H1 (cell line): ENCODE data around the gene S100A16. TPM values are rescaled to one million over a fixed set of nuclear protein-coding genes. Genes with fewer than 3 reads are reported as not detected.

Experiments used
- CTCF ChIA-PET: fragments of 300-600 bp; sonication (Branson Sonifier 250); formaldehyde crosslinking; loops from one replicate; lab custom pipeline; 2021; ENCODE audit not compliant: partially characterized antibody; lab: Charles Lee
- POLR2A ChIA-PET: fragments of 300-600 bp; sonication (Branson Sonifier 250); formaldehyde crosslinking; loops from one replicate; lab custom pipeline; 2021; ENCODE audit warnings: inconsistent platforms; ENCODE audit not compliant: partially characterized antibody; lab: Charles Lee
- DNase-seq, 2 experiments: peaks; one replicate each; pipeline versions ENCODE4 v3.0.0 to v3.0.0-alpha.2; 2010 to 2022; ENCODE audit warnings: low spot score in 2 of 2, low read depth in 1 of 2, mixed read lengths in 1 of 2
- FAIRE-seq: peaks from 2 replicates; lab custom pipeline; 2011; peaks lifted over from hg19 to GRCh38; lab: Jason Lieb, UNC
- H2AFZ ChIP-seq: 2 replicates; pipeline ENCODE4 v1.8.1; 2012; ENCODE audit warnings: low read length, inconsistent platforms
- H2AK5ac ChIP-seq: 2 replicates; pipeline ENCODE4 v1.6.1; 2013; ENCODE audit warnings: low read depth, low read length
- H2BK120ac ChIP-seq: replicated peaks from 2 replicates; pipeline ENCODE3; 2013; ENCODE audit warnings: low read depth, low read length, inconsistent platforms
- H2BK12ac ChIP-seq: 2 replicates; pipeline ENCODE4 v1.6.1; 2013; ENCODE audit warnings: low read depth, low read length
- H2BK15ac ChIP-seq: 2 replicates; pipeline ENCODE4 v1.6.1; 2013; ENCODE audit warnings: low read length
- H2BK20ac ChIP-seq: 2 replicates; pipeline ENCODE4 v1.6.1; 2013; ENCODE audit warnings: low read length
- H2BK5ac ChIP-seq: 2 replicates; pipeline ENCODE4 v1.6.1; 2013; ENCODE audit warnings: low read depth, low read length
- H3K14ac ChIP-seq: 2 replicates; pipeline ENCODE4 v1.6.1; 2013; ENCODE audit warnings: inconsistent platforms; ENCODE audit not compliant: insufficient read length
- H3K18ac ChIP-seq: 2 replicates; pipeline ENCODE4 v1.6.1; 2013; ENCODE audit warnings: low read length; ENCODE audit errors: extremely low read depth
- H3K23ac ChIP-seq: 2 replicates; pipeline ENCODE4 v1.6.1; 2013; ENCODE audit warnings: inconsistent platforms; ENCODE audit not compliant: insufficient read length
- H3K23me2 ChIP-seq: 2 replicates; pipeline ENCODE4 v1.6.1; 2013; ENCODE audit warnings: low read depth, low read length
- H3K27ac ChIP-seq: 2 replicates; pipeline ENCODE4 v1.6.1; 2011; ENCODE audit warnings: low read depth, low read length, inconsistent platforms
- H3K27me3 ChIP-seq, 4 experiments: replicated peaks in 1 of 4; 1 replicate in 1 of 4; 2 replicates in 3 of 4; pipeline versions ENCODE4 v1.6.1 to v1.8.1; 2011 to 2013; ENCODE audit warnings: low read length in 3 of 4, mild to moderate bottlenecking in 3 of 4, inconsistent platforms in 2 of 4, mixed read lengths in 2 of 4, moderate library complexity in 1 of 4; ENCODE audit not compliant: control insufficient read depth in 3 of 4, insufficient read depth in 3 of 4; ENCODE audit errors: extremely low read depth in 1 of 4
- H3K36me3 ChIP-seq, 4 experiments: 2 replicates each; pipeline versions ENCODE4 v1.6.1 to v1.8.1; 2011 to 2013; ENCODE audit warnings: mild to moderate bottlenecking in 4 of 4, low read length in 3 of 4, moderate library complexity in 2 of 4, control low read depth in 1 of 4, inconsistent platforms in 1 of 4; ENCODE audit not compliant: insufficient read depth in 4 of 4, control insufficient read depth in 2 of 4
- H3K4ac ChIP-seq: replicated peaks from 2 replicates; pipeline ENCODE3; 2013; ENCODE audit warnings: low read length, low read depth, mixed read lengths, inconsistent platforms; ENCODE audit not compliant: insufficient read length
- H3K4me1 ChIP-seq, 4 experiments: replicated peaks in 1 of 4; 1 replicate in 1 of 4; 2 replicates in 3 of 4; pipeline versions ENCODE4 v1.6.1 to v1.8.1; 2011 to 2013; ENCODE audit warnings: low read length in 3 of 4, inconsistent platforms in 2 of 4, mixed read lengths in 1 of 4; ENCODE audit not compliant: insufficient read depth in 4 of 4, control insufficient read depth in 3 of 4
- H3K4me2 ChIP-seq, 2 experiments: 2 replicates each; pipeline versions ENCODE4 v1.6.1 to v1.8.1; 2011 to 2013; ENCODE audit warnings: low read depth in 2 of 2, low read length in 2 of 2, control low read depth in 1 of 2, inconsistent platforms in 1 of 2, mild to moderate bottlenecking in 1 of 2; ENCODE audit not compliant: insufficient read depth in 1 of 2
- H3K4me3 ChIP-seq, 4 experiments: fragments of 200-600, 300-600 bp in 1 of 4; sonication (generic), shearing (Covaris generic), sonication (Bioruptor Twin) in 1 of 4; 2 replicates each; pipeline versions ENCODE4 v1.5.1 to v1.8.1; 2011 to 2016; ENCODE audit warnings: low read length in 4 of 4, low read depth in 3 of 4, control low read depth in 2 of 4, inconsistent platforms in 2 of 4, mild to moderate bottlenecking in 2 of 4, mixed read lengths in 1 of 4, moderate library complexity in 1 of 4; ENCODE audit not compliant: insufficient read depth in 2 of 4; ENCODE audit errors: extremely low read depth in 1 of 4
- H3K56ac ChIP-seq: replicated peaks from 2 replicates; pipeline ENCODE3; 2013; ENCODE audit warnings: low read depth, mild to moderate bottlenecking, mixed read lengths, low read length, inconsistent platforms; ENCODE audit not compliant: insufficient read length
- H3K79me1 ChIP-seq: 2 replicates; pipeline ENCODE4 v1.6.1; 2013; ENCODE audit warnings: low read depth, low read length, control low read depth
- H3K79me2 ChIP-seq, 2 experiments: 2 replicates each; pipeline versions ENCODE4 v1.6.1 to v1.8.1; 2012 to 2013; ENCODE audit warnings: low read length in 2 of 2, mild to moderate bottlenecking in 2 of 2, inconsistent platforms in 1 of 2; ENCODE audit not compliant: insufficient read depth in 2 of 2, control insufficient read depth in 1 of 2
- H3K9ac ChIP-seq, 4 experiments: replicated peaks in 1 of 4; 1 replicate in 1 of 4; 2 replicates in 3 of 4; pipeline versions ENCODE4 v1.6.1 to v1.8.1; 2011 to 2013; ENCODE audit warnings: low read depth in 3 of 4, low read length in 3 of 4, control low read depth in 2 of 4, mild to moderate bottlenecking in 2 of 4, moderate library complexity in 2 of 4, inconsistent platforms in 1 of 4; ENCODE audit errors: extremely low read depth in 1 of 4
- H3K9me3 ChIP-seq, 2 experiments: 2 replicates each; pipeline versions ENCODE4 v1.6.1 to v1.8.1; 2012 to 2013; ENCODE audit warnings: mild to moderate bottlenecking in 2 of 2, moderate library complexity in 2 of 2, control low read depth in 1 of 2, inconsistent platforms in 1 of 2, low read depth in 1 of 2, low read length in 1 of 2, mixed read lengths in 1 of 2; ENCODE audit not compliant: insufficient read depth in 2 of 2
- H4K20me1 ChIP-seq, 2 experiments: replicated peaks in 1 of 2; 2 replicates each; pipeline versions ENCODE3 to v1.8.1; 2011 to 2013; ENCODE audit warnings: inconsistent platforms in 2 of 2, low read length in 2 of 2, mild to moderate bottlenecking in 1 of 2; ENCODE audit not compliant: insufficient read depth in 2 of 2, control insufficient read depth in 1 of 2
- H4K5ac ChIP-seq: 2 replicates; pipeline ENCODE4 v1.6.1; 2013; ENCODE audit warnings: low read length, low read depth, mixed read lengths, inconsistent platforms; ENCODE audit not compliant: insufficient read length
- H4K8ac ChIP-seq: 2 replicates; pipeline ENCODE4 v1.8.0; 2013; ENCODE audit warnings: mild to moderate bottlenecking, moderate library complexity, low read length, inconsistent platforms; ENCODE audit not compliant: insufficient read depth; ENCODE audit errors: extremely low read depth
- H4K91ac ChIP-seq: replicated peaks from 2 replicates; pipeline ENCODE3; 2013; ENCODE audit warnings: low read length, mixed read lengths, inconsistent platforms; ENCODE audit not compliant: insufficient read length
- JUN ChIP-seq: IDR thresholded peaks from 2 replicates; pipeline ENCODE4 v1.6.1; 2011; ENCODE audit warnings: low read depth, mild to moderate bottlenecking, improper control_type of control experiment, low read length
- WGBS, 2 experiments: shearing (Covaris generic) in 1 of 2; methylation state at CpG; one replicate each; pipeline versions ENCODE4 v1.1.6 to v1.1.7; 2013 to 2015; ENCODE audit warnings: low lambda C conversion rate in 2 of 2, mixed read lengths in 2 of 2, inconsistent platforms in 1 of 2, low coverage in 1 of 2, missing lambda C conversion rate in 1 of 2; ENCODE audit not compliant: insufficient replicate concordance in 2 of 2, insufficient coverage in 1 of 2, insufficient read length in 1 of 2; ENCODE audit errors: extremely low coverage in 1 of 2, missing lambda C conversion rate in 1 of 2; 5-methylcytosine and 5-hydroxymethylcytosine counted together
- polyA plus RNA-seq, 7 experiments: library from polyadenylated mRNA; depleted of rRNA in 3 of 7; stranded (reverse) in 5 of 7; unstranded in 2 of 7; fragments of >200 nt in 5 of 7; fragments of 200-250 nt in 2 of 7; gene quantifications; 1 replicate in 5 of 7; 2 replicates in 1 of 7; 4 replicates in 1 of 7; pipeline versions ENCODE4 v1.2.1 to v1.2.3, GENCODE V29; 2011 to 2013; ENCODE audit warnings: missing spikeins in 2 of 7, mixed read lengths in 2 of 7
- total RNA-seq: library from RNA; stranded (reverse); fragmentation: NEBNext Ultra II Directional; extraction: Animal tissue kit (Norgen Biotek cat#: 25700); gene quantifications from 2 replicates; pipeline ENCODE4 v1.2.1, GENCODE V29; 2021

S100A16 gene
- total and polyA plus RNA-seq, 2 of the 8 experiments (the other 6 are each of a cell fraction or from before 2014, with no cell fraction given): 14.9 to 61.4 TPM

DNA sequence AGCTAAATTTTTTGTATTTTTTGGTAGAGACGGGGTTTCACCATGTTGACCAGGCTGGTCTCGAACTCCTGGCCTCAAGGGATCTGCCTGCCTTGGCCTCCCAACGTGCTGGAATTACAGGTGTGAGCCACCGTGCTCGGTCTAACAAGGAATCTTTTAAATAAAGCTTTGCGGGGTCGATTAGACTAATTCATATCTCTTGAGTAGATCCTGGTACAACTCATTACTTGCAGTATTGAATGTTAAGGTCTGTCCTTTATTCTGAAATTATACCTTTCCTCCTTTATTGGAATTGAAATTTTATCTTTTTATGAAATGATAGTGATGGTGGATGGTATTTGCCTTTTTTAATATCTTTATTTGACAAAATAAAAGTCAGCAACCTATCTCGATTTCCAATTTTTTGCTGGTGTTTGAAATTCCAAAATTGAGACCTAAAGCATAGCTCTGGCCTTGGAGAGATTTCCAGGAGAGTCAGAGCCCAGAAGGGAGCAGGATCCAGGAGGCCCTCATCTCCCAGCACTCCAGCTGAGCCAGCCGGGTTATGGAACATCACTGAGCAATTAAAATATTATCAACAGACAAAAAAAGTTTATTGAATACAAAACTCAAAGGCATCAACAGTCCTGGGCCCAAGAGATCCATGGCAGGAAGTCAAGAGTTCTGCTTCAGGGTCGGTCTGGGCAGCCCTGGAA lies 52.0 kb downstream of the S100A16 start:
- 86% methylated on average over 10 of the region's 10 CpGs; no CpG with 5 or more reads in 1 of the 2 experiments for WGBS, 2 experiments
- Histone ChIP-seq H3K14ac (no peak overlapping the region), H3K9me3 (no peaks in the 10 kb centered on the region), H2BK20ac (no peak overlapping the region), H2BK120ac (no peak overlapping the region), H3K27ac (no peak overlapping the region), H4K5ac (no peak overlapping the region), H3K36me3 (no peaks in the 10 kb centered on the region), H3K4me2 (no peak overlapping the region), H2BK12ac (no peak overlapping the region), H3K56ac (no peak overlapping the region), H4K8ac (no peak overlapping the region)
- no peak for DNase-seq
- POLR2A ChIA-PET: interaction anchor here (0.7 to 1.3 kb wide), 3 partner anchors 10 to 38 kb away, joined by 3 to 5 read pairs (median 3); no protein-coding TSS in a partner anchor
- no peak for TF ChIP-seq JUN
- TF ChIP-seq, all 59 proteins: peak for 0
- Histone ChIP-seq H2BK15ac (no peak overlapping the region), H3K4ac (no peak overlapping the region), H4K20me1 (no peaks in the 10 kb centered on the region), H2AK5ac (no peak overlapping the region), H2BK5ac (no peak overlapping the region), H3K27me3 (no peaks in the 10 kb centered on the region), H3K23ac (no peak overlapping the region), H3K4me1 (peaks cover 0 to 5% (median 2%) of the 10 kb centered on the region in 4 experiments; a peak in 3 of 7 replicates), H3K79me1 (no peaks in the 10 kb centered on the region), H2AFZ (no peak overlapping the region), H3K18ac (no peak overlapping the region), H3K23me2 (no peaks in the 10 kb centered on the region), H3K4me3 (no peak overlapping the region), H3K79me2 (no peaks in the 10 kb centered on the region), H3K9ac (no peak overlapping the region), H4K91ac (no peak overlapping the region)
- no peak for FAIRE-seq
- CTCF ChIA-PET: interaction anchor here (0.8 to 5.9 kb wide), 11 partner anchors 8 to 205 kb away, joined by 3 to 55 read pairs (median 5); partner anchors contain the start of genes S100A13, S100A14 and S100A6
